Pancreas (tissue), 10 donors: ENCODE data around the gene TFEB. TPM values are rescaled to one million over a fixed set of nuclear protein-coding genes. Genes with fewer than 3 reads are reported as not detected.

ENCODE experiments used
- ATAC-seq, 4 donors: fragments of 200-7000 bp; cut with Tn5 transposase; one replicate each; pipeline versions ENCODE4 v1.8.0 to v1.9.1; 2020; ENCODE audit warnings: mild to moderate bottlenecking in 4 of 4, moderate library complexity in 4 of 4
- DNase-seq, 6 donors: peaks; one replicate each; pipeline ENCODE4 v3.0.0-alpha.2; 2020
- FAIRE-seq: peaks from 2 replicates; lab custom pipeline; 2012; peaks lifted over from hg19 to GRCh38; lab: Jason Lieb, UNC
- H3K27ac ChIP-seq, 4 donors: fragments of 200-600 bp; sonication (generic); 1 replicate in 3 of 4; 2 replicates in 1 of 4; pipeline versions ENCODE4 v1.5.0 to v1.8.0; 2020
- H3K27me3 ChIP-seq, 4 donors: fragments of 200-600 bp; one replicate each; pipeline ENCODE4 v1.8.0; 2021
- H3K36me3 ChIP-seq, 3 donors: fragments of 200-600 bp; sonication (generic) in 1 of 3; one replicate each; pipeline versions ENCODE4 v1.5.0 to v1.8.0; 2020 to 2021
- H3K4me1 ChIP-seq, 3 donors: fragments of 200-600 bp; one replicate each; pipeline ENCODE4 v1.8.0; 2021
- H3K4me3 ChIP-seq, 4 donors: fragments of 200-600 bp; sonication (generic) in 2 of 4; one replicate each; pipeline versions ENCODE4 v1.5.0 to v1.8.0; 2020 to 2021
- H3K9me3 ChIP-seq, 4 donors: fragments of 200-600 bp; one replicate each; pipeline ENCODE4 v1.8.0; 2021
- CTCF ChIP-seq, 4 donors: fragments of 200-600 bp; sonication (generic) in 3 of 4; IDR thresholded peaks; one replicate each; pipeline versions ENCODE4 v1.5.0 to v1.8.0; 2021; ENCODE audit warnings: antibody characterized with exemption in 4 of 4
- WGBS, 2 donors: extraction: QIAGEN DNeasy Blood & Tissue Kit; methylation state at CpG; one replicate each; pipeline ENCODE4 v1.1.7; 2013; 5-methylcytosine and 5-hydroxymethylcytosine counted together
- intact Hi-C, 3 donors: fragments of 100-400 bp; cut with DNase I; formaldehyde crosslinking; loops; one replicate each; pipeline versions ENCODE4 v1.11.1 to v1.14.2; 2022
- polyA plus RNA-seq, 2 donors: library from polyadenylated mRNA; stranded (reverse); fragments of 200-250 nt; gene quantifications; one replicate each; pipeline ENCODE4 v1.2.3, GENCODE V29; 2013
- total RNA-seq, 6 donors: library from RNA; stranded (reverse); fragmentation: NEBNext Ultra II Directional in 4 of 6; extraction: Animal tissue kit (Norgen Biotek cat#: 25700) in 4 of 6; gene quantifications; one replicate each; pipeline versions ENCODE4 v1.2.1 to v1.2.4, GENCODE V29; 2021 to 2023
- donor health status: healthy with polysubstance abuse.
- donor health status: DM: no; HTN: no; CAD: no; lungs with moderate emphysema.
- donor health status: DM: no; HTN: no; CAD: no.
- donor health status: control.
- donor health status: control.
- donor health status: Bipolar disorder and iron deficiency.
- donor health status: DM: yes; HTN: yes; CAD: no.
- donor health status: DM: no; HTN: no; CAD: no.
- donor health status: DM: no; HTN: no; CAD: no.
- donor health status: DM: yes; HTN: yes; CAD: no.

The TFEB gene
- total and polyA plus RNA-seq, 8 donors: 6.5 to 49.4 (median 11.6) TPM

- DNase-seq: peak in 2 of 6 donors; percentile 9 to 57
- H3K4me3 ChIP-seq: no peak overlapping the region
- TF ChIP-seq CTCF (IDR thresholded peaks at IDR 0.05): no peak
- H3K27ac ChIP-seq: no peak overlapping the region
- no peaks in the 10 kb centered on the region for H3K36me3 ChIP-seq
- FAIRE-seq: no peak
- peak; percentile 26 to 91 (median 51) for ATAC-seq
- no peaks in the 10 kb centered on the region for H3K4me1 ChIP-seq
- intact Hi-C loops: no loop called here
- no peaks in the 10 kb centered on the region for H3K9me3 ChIP-seq
- WGBS, 2 donors: 4 to 17% methylated on average over 3 of the region's 3 CpGs
- no peaks in the 10 kb centered on the region for H3K27me3 ChIP-seq
Observed at GRCh38 chr6:41748542-41748941, 13.1 kb upstream of the TFEB start.

GRCh38 chr6:41748102-41748477 is 12.7 kb upstream of the TFEB start:
- intact Hi-C loops: no loop called here
- DNase-seq (peak in 1 of 6 donors; percentile 32), ATAC-seq (peak in 1 of 4 donors; percentile 25), FAIRE-seq (no peak)
- H3K27ac ChIP-seq: no peak overlapping the region
- no peaks in the 10 kb centered on the region for H3K9me3 ChIP-seq
- no peaks in the 10 kb centered on the region for H3K4me1 ChIP-seq
- H3K4me3 ChIP-seq: no peak overlapping the region
- H3K27me3 ChIP-seq: no peaks in the 10 kb centered on the region
- no peak for TF ChIP-seq CTCF (IDR thresholded peaks at IDR 0.05)
- no peaks in the 10 kb centered on the region for H3K36me3 ChIP-seq
- 91 to 97% methylated on average over 6 of the region's 6 CpGs for WGBS, 2 donors

GRCh38 chr6:41747256-41748101 is 12.1 kb upstream of the TFEB start, which contains the start of gene PGC:
PGC (minus strand) TSS chr6:41747397; CDS start chr6:41747334, 63 bp downstream.
- Histone ChIP-seq H3K9me3 (no peaks in the 10 kb centered on the region), H3K27ac (no peak within 1 kb of the TSS), H3K4me3 (no peak within 1 kb of the TSS), H3K4me1 (no peaks in the 10 kb centered on the region), H3K27me3 (no peaks in the 10 kb centered on the region), H3K36me3 (no peaks in the 10 kb centered on the region)
- TF ChIP-seq CTCF (IDR thresholded peaks at IDR 0.05): no peak
- FAIRE-seq (no peak), ATAC-seq (peak in 2 of 4 donors; percentile 29 to 68), DNase-seq (peak in 1 of 6 donors; percentile 21)
- intact Hi-C loops: no loop called here
- WGBS, 2 donors: 55 to 68% methylated on average over 15 of the region's 15 CpGs

GRCh38 chr6:41746107-41746506 is 10.7 kb upstream of the TFEB start:
- 93 to 98% methylated on average over 10 of the region's 10 CpGs for WGBS, 2 donors
- H3K27ac ChIP-seq: no peak overlapping the region
- DNase-seq (peak in 1 of 6 donors; percentile 8), FAIRE-seq (no peak), ATAC-seq (no peak)
- no peak for TF ChIP-seq CTCF (IDR thresholded peaks at IDR 0.05)
- H3K4me1 ChIP-seq: no peaks in the 10 kb centered on the region
- H3K4me3 ChIP-seq: no peak overlapping the region
- H3K27me3 ChIP-seq: no peaks in the 10 kb centered on the region
- intact Hi-C loops: no loop called here
- no peaks in the 10 kb centered on the region for H3K36me3 ChIP-seq
- H3K9me3 ChIP-seq: no peaks in the 10 kb centered on the region
